PC-3 (cell line): ENCODE measurements around the gene WDR59. TPM values are rescaled to one million over a fixed set of nuclear protein-coding genes. Genes with fewer than 3 reads are reported as not detected.

Source experiments
- ATAC-seq: fragments of 200-7000 bp; cut with Tn5 transposase; 2 replicates; pipeline ENCODE4 v1.9.1; 2020; ENCODE audit warnings: mild to moderate bottlenecking, moderate library complexity
- BruUV-seq: library from RNA; stranded (reverse); fragments of 400-500 nt; replicated peaks from 2 replicates; lab custom pipeline; 2021; lab: Mats Ljungman, UMichigan
- CTCF ChIA-PET: fragments of 300-600 bp; sonication (Branson Sonifier 250); formaldehyde crosslinking; loops from one replicate; lab custom pipeline; 2022; ENCODE audit warnings: antibody characterized with exemption; lab: Charles Lee
- POLR2A ChIA-PET: fragments of 300-600 bp; sonication (Branson Sonifier 250); formaldehyde crosslinking; loops from one replicate; lab custom pipeline; 2022; ENCODE audit warnings: antibody characterized with exemption; ENCODE audit not compliant: unreplicated experiment; lab: Charles Lee
- DNase-seq: peaks from one replicate; pipeline ENCODE4 v3.0.0-alpha.2; 2015
- H2AFZ ChIP-seq: fragments of 300-600 bp; sonication (generic); 2 replicates; pipeline ENCODE4 v1.6.0; 2016; ENCODE audit warnings: antibody characterized with exemption, low read length
- H3F3A ChIP-seq: fragments of 300-600 bp; sonication (generic); one replicate; pipeline ENCODE4 v1.6.0; 2017; ENCODE audit warnings: antibody characterized with exemption, low read length, control low read depth, mild to moderate bottlenecking; ENCODE audit not compliant: unreplicated experiment
- H3K27ac ChIP-seq: fragments of 300-600 bp; sonication (generic); 2 replicates; pipeline ENCODE4 v1.5.1; 2016; ENCODE audit warnings: mild to moderate bottlenecking, low read length
- H3K27me3 ChIP-seq: fragments of 300-600 bp; sonication (generic); 2 replicates; pipeline ENCODE4 v1.6.1; 2016; ENCODE audit warnings: low read length, mixed read lengths
- H3K36me3 ChIP-seq: fragments of 300-600 bp; sonication (generic); 2 replicates; pipeline ENCODE4 v1.6.1; 2016; ENCODE audit warnings: low read depth, mixed run types, low read length, mixed read lengths
- H3K4me1 ChIP-seq: fragments of 300-600 bp; sonication (generic); 2 replicates; pipeline ENCODE4 v1.5.1; 2016; ENCODE audit warnings: low read length; ENCODE audit not compliant: insufficient read depth
- H3K4me2 ChIP-seq: fragments of 300-600 bp; sonication (generic); 2 replicates; pipeline ENCODE4 v1.6.0; 2016; ENCODE audit warnings: low read length
- H3K4me3 ChIP-seq: fragments of 300-600 bp; sonication (generic); 2 replicates; pipeline ENCODE4 v1.5.1; 2016; ENCODE audit warnings: mild to moderate bottlenecking, low read length, mixed read lengths
- H3K79me2 ChIP-seq: fragments of 300-600 bp; sonication (generic); 2 replicates; pipeline ENCODE4 v1.6.1; 2017; ENCODE audit warnings: low read length, mixed read lengths
- H3K9ac ChIP-seq: fragments of 300-600 bp; sonication (generic); 2 replicates; pipeline ENCODE4 v1.6.0; 2016; ENCODE audit warnings: mild to moderate bottlenecking, low read length
- H3K9me2 ChIP-seq: fragments of 300-600 bp; sonication (generic); replicated peaks from 2 replicates; pipeline ENCODE4 v1.6.1; 2016; ENCODE audit warnings: mixed run types, low read length, mixed read lengths
- H3K9me3 ChIP-seq: fragments of 300-600 bp; sonication (generic); 2 replicates; pipeline ENCODE4 v1.6.1; 2016; ENCODE audit warnings: low read length, mixed read lengths
- H4K20me1 ChIP-seq: fragments of 300-600 bp; sonication (generic); 2 replicates; pipeline ENCODE4 v1.6.1; 2016; ENCODE audit warnings: low read length, mixed read lengths
- EZH2 ChIP-seq: fragments of 300-600 bp; sonication (generic); IDR thresholded peaks from one replicate; pipeline ENCODE4 v1.6.1; 2017; ENCODE audit warnings: antibody characterized with exemption, mild to moderate bottlenecking, low read length; ENCODE audit not compliant: unreplicated experiment
- EZH2phosphoT487 ChIP-seq: fragments of 300-600 bp; sonication (generic); IDR thresholded peaks from 2 replicates; pipeline ENCODE4 v1.6.1; 2018; ENCODE audit warnings: mild to moderate bottlenecking, antibody characterized with exemption, low read length, borderline replicate concordance
- intact Hi-C: fragments of 100-400 bp; cut with micrococcal nuclease; formaldehyde crosslinking; loops from 2 replicates; pipeline ENCODE4 v1.9.0; 2023
- total RNA-seq: library from RNA; depleted of rRNA; stranded (reverse); fragments of >200 nt; gene quantifications from 2 replicates; pipeline ENCODE4 v1.2.3, GENCODE V29; 2014; rRNA removed
- TF ChIP-seq, protein P1 (sequence below): fragments of 300-600 bp; sonication (generic); conservative IDR thresholded peaks from 2 replicates; pipeline ENCODE4 v1.5.1; 2017; ENCODE audit warnings: antibody characterized with exemption, low read depth, mild to moderate bottlenecking, low read length

Gene WDR59
- total RNA-seq, 1 experiment from 2014 or later, result 11.8 TPM

DNA sequence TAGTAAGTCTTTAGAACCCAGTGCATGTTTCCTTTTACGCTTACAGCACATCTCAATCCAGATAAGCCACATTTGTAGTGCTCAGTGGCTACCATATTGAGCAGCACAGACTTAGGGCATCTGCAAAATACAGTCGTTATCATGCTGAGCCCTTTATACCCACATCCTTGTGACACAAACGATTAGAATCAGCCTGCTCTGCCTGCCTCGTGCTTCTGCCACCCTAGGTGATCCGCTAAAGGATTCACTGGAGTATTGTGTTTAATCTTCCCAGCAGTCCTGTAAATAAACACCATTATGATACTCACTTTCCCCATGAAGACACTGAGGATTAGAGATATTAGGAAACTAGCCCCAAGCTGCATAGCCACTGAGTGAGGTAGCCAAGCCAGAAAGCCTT lies 159.0 kb downstream of the WDR59 start:
- no TSS peak for BruUV-seq
- no peaks in the 10 kb centered on the region for H3K27me3 ChIP-seq
- H3F3A ChIP-seq, result no peaks in the 10 kb centered on the region
- ATAC-seq (no peak), DNase-seq (no peak)
- H3K27ac ChIP-seq, result no peak overlapping the region
- POLR2A ChIA-PET, result no interaction called here
- no peak overlapping the region for H3K4me2 ChIP-seq
- H3K4me1 ChIP-seq, result no peaks in the 10 kb centered on the region
- H3K9me2 ChIP-seq, result no peaks in the 10 kb centered on the region
- CTCF ChIA-PET, result interaction anchor here (0.7 kb wide), 1 partner anchor 11 kb away, joined by 8 read pairs; no protein-coding TSS in a partner anchor
- H3K9ac ChIP-seq, result no peak overlapping the region
- TF ChIP-seq, protein P1, sequence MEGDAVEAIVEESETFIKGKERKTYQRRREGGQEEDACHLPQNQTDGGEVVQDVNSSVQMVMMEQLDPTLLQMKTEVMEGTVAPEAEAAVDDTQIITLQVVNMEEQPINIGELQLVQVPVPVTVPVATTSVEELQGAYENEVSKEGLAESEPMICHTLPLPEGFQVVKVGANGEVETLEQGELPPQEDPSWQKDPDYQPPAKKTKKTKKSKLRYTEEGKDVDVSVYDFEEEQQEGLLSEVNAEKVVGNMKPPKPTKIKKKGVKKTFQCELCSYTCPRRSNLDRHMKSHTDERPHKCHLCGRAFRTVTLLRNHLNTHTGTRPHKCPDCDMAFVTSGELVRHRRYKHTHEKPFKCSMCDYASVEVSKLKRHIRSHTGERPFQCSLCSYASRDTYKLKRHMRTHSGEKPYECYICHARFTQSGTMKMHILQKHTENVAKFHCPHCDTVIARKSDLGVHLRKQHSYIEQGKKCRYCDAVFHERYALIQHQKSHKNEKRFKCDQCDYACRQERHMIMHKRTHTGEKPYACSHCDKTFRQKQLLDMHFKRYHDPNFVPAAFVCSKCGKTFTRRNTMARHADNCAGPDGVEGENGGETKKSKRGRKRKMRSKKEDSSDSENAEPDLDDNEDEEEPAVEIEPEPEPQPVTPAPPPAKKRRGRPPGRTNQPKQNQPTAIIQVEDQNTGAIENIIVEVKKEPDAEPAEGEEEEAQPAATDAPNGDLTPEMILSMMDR, result no peak
- TF ChIP-seq EZH2phosphoT487 (no peak), EZH2 (no peak)
- no peaks in the 10 kb centered on the region for H3K79me2 ChIP-seq
- no peaks in the 10 kb centered on the region for H3K36me3 ChIP-seq
- H3K9me3 ChIP-seq, result no peaks in the 10 kb centered on the region
- H2AFZ ChIP-seq, result no peak overlapping the region
- no peaks in the 10 kb centered on the region for H4K20me1 ChIP-seq
- no peak overlapping the region for H3K4me3 ChIP-seq
- intact Hi-C loops, result no loop called here

DNA sequence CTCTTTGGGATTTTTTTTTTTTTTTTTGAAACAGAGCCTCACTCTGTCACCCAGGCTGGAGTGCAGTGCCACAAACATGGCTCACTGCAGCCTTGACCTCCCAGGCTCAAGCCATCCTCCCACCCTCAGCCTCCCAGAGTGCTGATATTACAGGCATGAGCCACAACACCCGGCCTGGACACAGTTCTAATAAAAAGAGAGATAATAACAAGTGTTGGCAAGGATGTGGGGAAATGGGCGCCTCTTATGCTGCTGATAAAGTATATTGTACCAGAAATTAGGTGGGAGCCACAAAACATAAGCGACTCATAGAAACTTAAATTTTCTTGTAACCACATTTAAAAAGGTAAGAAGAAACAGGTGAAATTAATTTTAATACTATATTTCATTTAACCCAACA lies 159.9 kb downstream of the WDR59 start:
- H3K79me2 ChIP-seq, result no peaks in the 10 kb centered on the region
- H3K4me1 ChIP-seq, result no peaks in the 10 kb centered on the region
- H4K20me1 ChIP-seq, result no peaks in the 10 kb centered on the region
- no peaks in the 10 kb centered on the region for H3K36me3 ChIP-seq
- no peaks in the 10 kb centered on the region for H3F3A ChIP-seq
- no peaks in the 10 kb centered on the region for H3K9me2 ChIP-seq
- no peaks in the 10 kb centered on the region for H3K27me3 ChIP-seq
- CTCF ChIA-PET, result no interaction called here
- no peak overlapping the region for H3K4me2 ChIP-seq
- POLR2A ChIA-PET, result no interaction called here
- no peaks in the 10 kb centered on the region for H3K9me3 ChIP-seq
- no peak overlapping the region for H3K9ac ChIP-seq
- DNase-seq (no peak), ATAC-seq (no peak)
- intact Hi-C loops, result no loop called here
- no peak overlapping the region for H3K4me3 ChIP-seq
- BruUV-seq, result no TSS peak
- H3K27ac ChIP-seq, result no peak overlapping the region
- H2AFZ ChIP-seq, result no peak overlapping the region
- no peak for TF ChIP-seq EZH2phosphoT487
- TF ChIP-seq, protein P1, result no peak
- no peak for TF ChIP-seq EZH2

Other genes starting within 250 kb of the WDR59 start
- 3.9 and 6.2 TPM in 2 replicates for gene FA2H, start 210.3 kb downstream of the WDR59 start, total RNA-seq
- 60.4 and 83.6 TPM in 2 replicates for gene ZNRF1, start 13.9 kb upstream of the WDR59 start, total RNA-seq
- gene LDHD, start 131.7 kb upstream of the WDR59 start, total RNA-seq, result 3.1 and 3.7 TPM in 2 replicates
- 3.3 and 3.5 TPM in 2 replicates for gene ZFP1, start 163.4 kb upstream of the WDR59 start, total RNA-seq
- gene CTRB2, start 222.0 kb upstream of the WDR59 start, total RNA-seq, result not detected in 2 replicates
- gene CTRB1, start 233.9 kb upstream of the WDR59 start, total RNA-seq, result not detected in 2 replicates